ENCODE measurements around the gene COL4A1.

- TF ChIP-seq CTCF (IDR thresholded peaks at IDR 0.05) (no peak), HDAC2 (IDR thresholded peaks at IDR 0.05) (no peak), NR3C1 (IDR thresholded peaks at IDR 0.05) (no peak), ZC3H11A (IDR thresholded peaks at IDR 0.05) (no peak), CEBPB (IDR thresholded peaks at IDR 0.05) (no peak), KDM5A (IDR thresholded peaks at IDR 0.05) (no peak), RCOR1 (IDR thresholded peaks at IDR 0.05; ENCODE audit: low read depth, low read length) (no peak)
These were observed 25.2 kb downstream of the COL4A1 start for GRCh38 chr13:110281736-110282135.

Measured in A549 (cell line).